Measurements from ENCODE around the gene GNMT. TPM values are rescaled to one million over a fixed set of nuclear protein-coding genes. Genes with fewer than 3 reads are reported as not detected.

Gene GNMT
- total and polyA plus RNA-seq, 10 of the 15 experiments (the other 5 are each of a cell fraction or from before 2014, with no cell fraction given), result 0.27 to 1.1 (median 0.39) TPM

DNA sequence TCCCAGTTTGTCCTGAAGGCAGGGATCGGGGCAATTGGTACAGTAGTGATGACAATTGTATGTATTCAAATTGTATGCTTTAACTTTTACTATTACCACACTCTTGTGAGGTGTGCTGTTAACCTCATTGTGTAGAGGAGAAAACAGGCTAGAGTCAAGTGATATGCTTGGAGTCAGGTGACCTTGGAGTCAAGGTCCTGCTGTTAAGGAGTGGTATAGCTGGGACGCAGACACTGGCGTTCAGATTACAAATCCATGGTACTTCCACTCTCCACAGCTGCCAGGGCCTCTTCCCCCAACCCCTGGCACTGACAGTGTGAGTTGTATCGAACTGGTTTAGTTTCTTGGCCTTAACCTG lies 20.8 kb upstream of the GNMT start:
- ChIA-PET SMC1A (ENCODE audit: uncharacterized antibody, unreplicated experiment) (interaction anchor here (1.2 to 1.3 kb wide), 2 partner anchors 10 to 240 kb away, joined by 3 read pairs; partner anchors contain the start of gene CNPY3), CTCF (interaction anchor here (1.2 to 1.5 kb wide), 2 partner anchors 38 to 204 kb away, joined by 3 to 4 read pairs; no protein-coding TSS in a partner anchor), RAD21 (ENCODE audit: unreplicated experiment) (no interaction called here), POLR2A (interaction anchor here (0.7 to 1.1 kb wide), 2 partner anchors 9 to 48 kb away, joined by 3 read pairs; no protein-coding TSS in a partner anchor)
- TF ChIP-seq ZNF274 (IDR thresholded peaks at IDR 0.05; ENCODE audit: insufficient read depth, insufficient read length) (no peak), EZH2 (IDR thresholded peaks at IDR 0.05; ENCODE audit: borderline replicate concordance, control insufficient read depth, low read depth, low read length) (no peak)
- TF ChIP-seq, protein P1, sequence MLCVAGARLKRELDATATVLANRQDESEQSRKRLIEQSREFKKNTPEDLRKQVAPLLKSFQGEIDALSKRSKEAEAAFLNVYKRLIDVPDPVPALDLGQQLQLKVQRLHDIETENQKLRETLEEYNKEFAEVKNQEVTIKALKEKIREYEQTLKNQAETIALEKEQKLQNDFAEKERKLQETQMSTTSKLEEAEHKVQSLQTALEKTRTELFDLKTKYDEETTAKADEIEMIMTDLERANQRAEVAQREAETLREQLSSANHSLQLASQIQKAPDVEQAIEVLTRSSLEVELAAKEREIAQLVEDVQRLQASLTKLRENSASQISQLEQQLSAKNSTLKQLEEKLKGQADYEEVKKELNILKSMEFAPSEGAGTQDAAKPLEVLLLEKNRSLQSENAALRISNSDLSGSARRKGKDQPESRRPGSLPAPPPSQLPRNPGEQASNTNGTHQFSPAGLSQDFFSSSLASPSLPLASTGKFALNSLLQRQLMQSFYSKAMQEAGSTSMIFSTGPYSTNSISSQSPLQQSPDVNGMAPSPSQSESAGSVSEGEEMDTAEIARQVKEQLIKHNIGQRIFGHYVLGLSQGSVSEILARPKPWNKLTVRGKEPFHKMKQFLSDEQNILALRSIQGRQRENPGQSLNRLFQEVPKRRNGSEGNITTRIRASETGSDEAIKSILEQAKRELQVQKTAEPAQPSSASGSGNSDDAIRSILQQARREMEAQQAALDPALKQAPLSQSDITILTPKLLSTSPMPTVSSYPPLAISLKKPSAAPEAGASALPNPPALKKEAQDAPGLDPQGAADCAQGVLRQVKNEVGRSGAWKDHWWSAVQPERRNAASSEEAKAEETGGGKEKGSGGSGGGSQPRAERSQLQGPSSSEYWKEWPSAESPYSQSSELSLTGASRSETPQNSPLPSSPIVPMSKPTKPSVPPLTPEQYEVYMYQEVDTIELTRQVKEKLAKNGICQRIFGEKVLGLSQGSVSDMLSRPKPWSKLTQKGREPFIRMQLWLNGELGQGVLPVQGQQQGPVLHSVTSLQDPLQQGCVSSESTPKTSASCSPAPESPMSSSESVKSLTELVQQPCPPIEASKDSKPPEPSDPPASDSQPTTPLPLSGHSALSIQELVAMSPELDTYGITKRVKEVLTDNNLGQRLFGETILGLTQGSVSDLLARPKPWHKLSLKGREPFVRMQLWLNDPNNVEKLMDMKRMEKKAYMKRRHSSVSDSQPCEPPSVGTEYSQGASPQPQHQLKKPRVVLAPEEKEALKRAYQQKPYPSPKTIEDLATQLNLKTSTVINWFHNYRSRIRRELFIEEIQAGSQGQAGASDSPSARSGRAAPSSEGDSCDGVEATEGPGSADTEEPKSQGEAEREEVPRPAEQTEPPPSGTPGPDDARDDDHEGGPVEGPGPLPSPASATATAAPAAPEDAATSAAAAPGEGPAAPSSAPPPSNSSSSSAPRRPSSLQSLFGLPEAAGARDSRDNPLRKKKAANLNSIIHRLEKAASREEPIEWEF (IDR thresholded peaks at IDR 0.05; ENCODE audit: insufficient replicate concordance, low read depth, low read length), result no peak
- H3K36me3 ChIP-seq (ENCODE audit: control insufficient read depth in 2 of 2, insufficient read depth in 2 of 2, low read length in 1 of 2), result peaks cover 38 to 41% of the 10 kb centered on the region in 2 experiments
- intact Hi-C loops (cut with micrococcal nuclease; ENCODE audit: unreplicated experiment), result no loop called here
- no peaks in the 10 kb centered on the region for H3K9me3 ChIP-seq (replicated peaks; ENCODE audit: control insufficient read depth, insufficient read depth, low read length)
- H3K4me1 ChIP-seq (ENCODE audit: control insufficient read depth, insufficient read depth, low read length), result peaks cover 8% of the 10 kb centered on the region
- FAIRE-seq (no peak), ATAC-seq (no peak), DNase-seq (ENCODE audit: low read depth, low spot score) (no peak)
- H3K4me3 ChIP-seq, result no peak overlapping the region
- peaks cover 9% of the 10 kb centered on the region for H3K79me2 ChIP-seq (ENCODE audit: control insufficient read depth, insufficient read depth, low read length)
- no peak overlapping the region for H3K27ac ChIP-seq (ENCODE audit: control insufficient read depth, insufficient read depth)
- BruUV-seq (replicated peaks), result no TSS peak
- H3K4me2 ChIP-seq (ENCODE audit: control insufficient read depth, insufficient read depth), result no peak overlapping the region
- no peak overlapping the region for H2AFZ ChIP-seq (ENCODE audit: control insufficient read depth, low read depth, low read length)
- peaks cover 7% of the 10 kb centered on the region; the same call in 1 of the 2 replicates for H4K20me1 ChIP-seq (ENCODE audit: control insufficient read depth, insufficient read depth)
- no peaks in the 10 kb centered on the region for H3K27me3 ChIP-seq (replicated peaks in 1 of 2; ENCODE audit: control insufficient read depth in 2 of 2, insufficient read depth in 2 of 2, low read length in 1 of 2)
- WGBS (ENCODE audit: insufficient coverage, insufficient replicate concordance, low lambda C conversion rate, missing lambda C conversion rate), result 72% methylated on average over 4 of the region's 4 CpGs
- H3K9ac ChIP-seq (ENCODE audit: control insufficient read depth, insufficient read depth, low read length), result no peak overlapping the region
- in situ Hi-C loops (cut with MboI), result no loop called here
